ENCODE data around the gene VPS26A.

DNA sequence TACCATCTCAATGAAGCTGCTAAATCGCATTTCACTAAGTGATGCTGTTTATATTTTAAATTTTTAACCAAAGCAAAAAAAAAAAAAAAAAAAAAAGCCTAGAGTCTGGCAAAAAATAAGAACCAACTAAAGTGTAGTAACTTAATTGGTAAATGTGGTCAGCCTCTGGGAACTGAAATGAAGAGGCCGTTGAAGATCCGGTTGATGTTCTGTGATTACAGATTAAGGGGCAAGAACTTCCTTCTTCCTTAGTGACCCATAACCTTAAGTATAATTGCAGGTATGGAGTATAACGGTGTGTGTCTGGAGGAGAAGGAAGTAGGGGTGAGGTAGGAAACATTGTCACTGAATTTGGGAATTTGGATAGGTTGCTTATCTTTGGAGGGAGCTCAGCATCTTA, 43.8 kb upstream of the VPS26A start:
- TF ChIP-seq, protein P1, sequence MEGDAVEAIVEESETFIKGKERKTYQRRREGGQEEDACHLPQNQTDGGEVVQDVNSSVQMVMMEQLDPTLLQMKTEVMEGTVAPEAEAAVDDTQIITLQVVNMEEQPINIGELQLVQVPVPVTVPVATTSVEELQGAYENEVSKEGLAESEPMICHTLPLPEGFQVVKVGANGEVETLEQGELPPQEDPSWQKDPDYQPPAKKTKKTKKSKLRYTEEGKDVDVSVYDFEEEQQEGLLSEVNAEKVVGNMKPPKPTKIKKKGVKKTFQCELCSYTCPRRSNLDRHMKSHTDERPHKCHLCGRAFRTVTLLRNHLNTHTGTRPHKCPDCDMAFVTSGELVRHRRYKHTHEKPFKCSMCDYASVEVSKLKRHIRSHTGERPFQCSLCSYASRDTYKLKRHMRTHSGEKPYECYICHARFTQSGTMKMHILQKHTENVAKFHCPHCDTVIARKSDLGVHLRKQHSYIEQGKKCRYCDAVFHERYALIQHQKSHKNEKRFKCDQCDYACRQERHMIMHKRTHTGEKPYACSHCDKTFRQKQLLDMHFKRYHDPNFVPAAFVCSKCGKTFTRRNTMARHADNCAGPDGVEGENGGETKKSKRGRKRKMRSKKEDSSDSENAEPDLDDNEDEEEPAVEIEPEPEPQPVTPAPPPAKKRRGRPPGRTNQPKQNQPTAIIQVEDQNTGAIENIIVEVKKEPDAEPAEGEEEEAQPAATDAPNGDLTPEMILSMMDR (IDR thresholded peaks at IDR 0.05): no peak
- no peak for TF ChIP-seq POLR2A (IDR thresholded peaks at IDR 0.05)
- TF ChIP-seq EP300 (IDR thresholded peaks at IDR 0.05): no peak

Data from stomach (tissue), 4 donors.